ELR (cell line): ENCODE data around the gene SLC7A6.

Source experiments
- DNase-seq: peaks from one replicate; pipeline ENCODE4 v3.0.0-alpha.2; 2015; ENCODE audit warnings: low read depth

The SLC7A6 gene

GRCh38 chr16:68257251-68257905 lies 6.9 kb upstream of the SLC7A6 start:
- DNase-seq, result no peak

DNA sequence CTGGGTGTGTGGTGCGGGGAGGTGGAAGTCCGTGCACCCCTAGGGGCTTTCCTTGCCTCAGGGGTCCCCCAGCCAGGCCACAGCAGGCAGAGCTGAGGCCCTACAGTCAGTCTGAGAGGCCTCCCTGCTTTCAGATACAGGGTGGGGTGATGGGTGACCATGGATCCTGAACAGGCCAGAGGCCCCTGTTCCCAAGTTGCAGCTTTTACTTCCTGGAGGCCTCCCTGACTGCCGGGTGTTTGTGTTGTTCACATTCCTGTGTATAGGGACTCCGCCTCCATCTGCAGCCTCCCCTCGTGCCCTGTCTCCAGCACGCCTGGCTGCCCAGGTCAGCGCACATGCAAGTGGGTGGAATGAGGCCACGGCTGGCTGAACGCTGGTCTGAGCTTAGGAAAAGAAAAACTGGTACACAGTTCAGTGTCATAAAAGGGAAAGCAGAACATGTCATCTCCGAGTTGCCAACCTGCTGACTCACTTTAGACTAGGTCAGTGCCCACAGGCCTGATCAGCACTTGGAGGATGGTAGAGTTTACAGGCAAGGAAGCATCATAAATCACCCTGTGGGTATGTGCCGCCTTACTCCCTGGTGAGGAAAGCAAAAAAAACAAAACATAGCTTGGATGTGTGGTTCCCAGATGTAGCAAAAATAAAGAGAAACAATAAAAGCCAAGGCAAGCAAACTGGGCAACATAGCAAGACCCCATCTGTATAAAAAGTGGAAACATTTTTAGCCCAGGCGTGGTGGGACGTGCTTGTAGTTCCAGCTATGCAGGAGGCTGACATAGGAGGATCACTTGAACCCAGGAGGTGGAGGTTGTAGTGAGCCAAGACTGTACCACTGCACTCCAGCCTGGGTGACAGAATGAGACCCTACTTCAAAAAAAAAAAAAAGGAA lies 6.2 kb upstream of the SLC7A6 start:
- DNase-seq, result peak; percentile 59

- peak; percentile 33 for DNase-seq
Observed at GRCh38 chr16:68259007-68259825, 5.1 kb upstream of the SLC7A6 start.

GRCh38 chr16:68263559-68264127 lies 683 bp upstream of the SLC7A6 start:
- DNase-seq, result no peak

- DNase-seq, result peak; percentile 88
Observed at GRCh38 chr16:68265078-68265920, 973 bp downstream of the SLC7A6 start.

DNA sequence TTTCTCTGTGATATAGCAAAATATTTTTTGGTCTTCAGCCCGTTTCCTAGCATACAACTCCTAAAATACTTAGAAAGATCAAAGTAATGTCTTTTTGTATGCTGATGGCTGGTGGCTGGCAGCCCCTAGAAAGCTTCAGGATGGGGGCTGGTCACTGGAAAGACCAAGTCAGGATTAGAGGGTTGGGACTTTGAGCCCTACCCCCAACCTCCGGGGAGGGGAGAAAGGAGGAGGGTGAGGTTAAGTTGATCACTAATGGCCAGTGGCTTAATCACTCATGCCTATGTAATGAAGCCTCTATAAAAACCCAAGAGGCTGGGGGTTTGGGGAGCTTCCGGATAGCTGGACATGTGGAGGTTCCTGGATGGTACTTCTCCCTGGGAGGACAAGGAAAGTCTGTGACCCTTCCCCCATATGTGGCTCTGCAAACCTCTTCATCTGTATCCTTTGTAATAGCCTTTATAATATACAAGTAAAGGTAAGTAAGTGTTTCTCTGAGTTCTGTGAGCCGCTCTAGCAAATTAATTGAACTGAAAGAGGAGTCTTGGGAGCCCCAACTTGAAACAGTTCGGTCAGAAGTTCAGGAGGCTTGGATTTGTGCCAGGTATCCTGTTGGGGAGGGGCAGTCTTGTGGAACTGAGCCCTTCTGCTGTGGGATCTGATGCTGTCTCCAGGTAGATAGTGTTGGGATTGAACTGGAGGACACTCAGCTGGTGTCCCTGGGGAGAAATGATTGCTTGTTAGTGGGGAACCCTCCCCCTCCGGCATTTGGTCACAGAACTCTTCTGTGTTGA lies 3.5 kb downstream of the SLC7A6 start:
- no peak for DNase-seq

DNA sequence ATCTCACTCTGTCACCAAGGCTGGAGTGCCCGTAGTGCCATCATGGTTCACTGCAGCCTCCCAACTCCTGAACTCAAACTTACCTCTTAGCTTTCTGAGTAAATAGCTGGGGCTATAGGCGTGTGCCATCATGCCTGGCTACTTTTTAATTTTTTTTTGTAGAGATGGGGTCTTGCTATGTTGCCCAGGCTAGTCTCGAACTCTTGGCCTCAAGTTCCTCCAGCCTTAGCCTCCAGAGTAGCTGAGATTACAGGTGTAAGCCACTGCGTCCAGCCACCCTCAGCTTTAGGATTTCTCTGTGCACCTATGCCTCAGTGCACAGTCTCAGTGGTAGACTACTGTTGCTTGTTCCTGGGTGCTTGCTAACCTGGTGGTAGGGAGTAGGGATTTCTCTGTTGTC lies 5.5 kb downstream of the SLC7A6 start:
- no peak for DNase-seq

- no peak for DNase-seq
Observed at GRCh38 chr16:68270353-68270752, 6.0 kb downstream of the SLC7A6 start.

GRCh38 chr16:68272507-68273209 lies 8.3 kb downstream of the SLC7A6 start:
- DNase-seq, result no peak

GRCh38 chr16:68273459-68273858 lies 9.1 kb downstream of the SLC7A6 start:
- no peak for DNase-seq

DNA sequence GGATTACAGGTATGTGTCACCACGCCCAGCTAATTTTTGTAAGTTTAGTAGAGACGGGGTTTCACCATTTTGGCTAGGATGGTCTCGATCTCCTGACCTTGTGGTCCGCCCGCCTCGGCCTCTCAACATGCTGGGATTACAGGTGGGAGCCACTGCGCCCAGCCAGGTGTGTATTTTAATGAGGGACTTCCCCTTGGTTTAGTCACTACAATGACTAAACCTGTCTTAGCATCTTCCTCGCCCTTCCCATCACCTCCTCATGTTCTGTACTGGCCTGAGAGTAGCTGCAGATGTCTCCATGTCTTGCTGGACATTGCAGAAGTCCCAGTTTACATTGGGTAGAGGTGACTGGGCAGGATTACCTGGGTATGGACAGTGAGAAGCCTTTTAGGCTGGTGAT lies 9.6 kb downstream of the SLC7A6 start:
- no peak for DNase-seq

- no peak for DNase-seq
Observed at GRCh38 chr16:68274441-68274840, 10.1 kb downstream of the SLC7A6 start.

DNA sequence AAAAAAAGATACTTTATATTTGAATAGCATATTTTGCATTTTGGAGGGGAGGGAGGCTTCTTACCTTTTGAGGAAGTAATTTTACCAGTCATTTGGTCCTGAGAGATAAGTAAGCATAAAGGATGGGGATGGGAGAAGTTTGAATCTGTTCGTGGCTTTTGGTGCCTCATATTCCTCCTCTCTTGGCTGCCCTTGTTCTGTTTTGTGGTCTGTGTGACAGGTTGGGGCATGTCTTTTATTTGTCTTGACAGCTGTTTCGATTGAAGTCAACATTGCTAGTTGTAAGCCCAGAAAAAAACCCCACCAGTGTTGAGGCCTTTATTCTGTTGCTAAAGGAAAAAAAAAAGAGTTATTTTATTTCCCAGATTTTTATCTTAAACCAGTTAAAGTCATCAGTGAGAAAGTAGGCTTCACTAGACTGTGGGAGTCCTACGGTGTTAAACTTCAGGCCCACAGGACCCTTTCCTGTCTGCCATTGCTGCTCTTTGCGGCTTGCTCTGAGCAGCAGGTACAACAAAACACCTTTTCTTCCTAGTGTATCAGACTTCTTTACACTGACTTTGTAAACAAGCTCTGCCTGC lies 11.4 kb downstream of the SLC7A6 start:
- DNase-seq, result no peak

- DNase-seq, result no peak
Observed at GRCh38 chr16:68276223-68276622, 11.9 kb downstream of the SLC7A6 start.

DNA sequence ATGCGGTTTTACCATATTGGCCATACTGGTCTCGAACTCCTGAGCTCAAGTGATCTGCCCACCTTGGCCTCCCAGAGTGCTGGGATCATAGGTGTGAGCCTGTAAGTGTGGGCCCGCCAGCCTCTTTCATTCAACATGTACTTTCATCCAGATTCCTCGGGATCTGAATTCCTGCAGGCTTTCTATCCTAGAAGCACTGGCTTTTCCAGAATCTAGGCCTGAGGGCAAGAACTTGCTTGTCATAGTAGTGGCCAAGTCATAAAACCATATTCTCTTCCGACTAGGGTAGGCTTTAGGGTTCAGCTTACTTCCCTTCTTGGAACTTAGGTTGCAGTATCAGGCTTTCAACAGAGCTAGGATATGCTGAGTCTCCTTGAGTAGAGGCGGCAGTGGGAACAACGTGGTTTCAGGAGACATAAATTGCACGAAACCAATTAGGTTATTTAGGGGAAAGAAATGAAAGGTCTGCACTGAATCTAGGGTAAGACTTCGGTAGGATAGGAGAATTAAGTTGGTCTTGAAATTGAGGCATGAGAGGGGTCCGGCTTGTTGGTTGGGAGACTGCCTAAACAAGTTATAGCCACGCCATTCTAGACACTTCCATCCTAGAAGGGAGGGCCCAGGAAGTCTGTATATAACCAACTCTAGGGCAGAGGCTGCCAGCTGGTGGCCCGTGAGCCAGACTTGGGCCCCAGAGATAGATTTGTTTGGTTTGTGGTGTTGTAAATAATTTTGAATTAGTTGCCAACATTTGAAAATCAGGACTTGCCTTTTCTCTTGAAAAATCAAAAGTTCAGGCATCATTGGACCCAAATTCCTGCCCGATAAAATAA lies 15.6 kb downstream of the SLC7A6 start:
- no peak for DNase-seq

DNA sequence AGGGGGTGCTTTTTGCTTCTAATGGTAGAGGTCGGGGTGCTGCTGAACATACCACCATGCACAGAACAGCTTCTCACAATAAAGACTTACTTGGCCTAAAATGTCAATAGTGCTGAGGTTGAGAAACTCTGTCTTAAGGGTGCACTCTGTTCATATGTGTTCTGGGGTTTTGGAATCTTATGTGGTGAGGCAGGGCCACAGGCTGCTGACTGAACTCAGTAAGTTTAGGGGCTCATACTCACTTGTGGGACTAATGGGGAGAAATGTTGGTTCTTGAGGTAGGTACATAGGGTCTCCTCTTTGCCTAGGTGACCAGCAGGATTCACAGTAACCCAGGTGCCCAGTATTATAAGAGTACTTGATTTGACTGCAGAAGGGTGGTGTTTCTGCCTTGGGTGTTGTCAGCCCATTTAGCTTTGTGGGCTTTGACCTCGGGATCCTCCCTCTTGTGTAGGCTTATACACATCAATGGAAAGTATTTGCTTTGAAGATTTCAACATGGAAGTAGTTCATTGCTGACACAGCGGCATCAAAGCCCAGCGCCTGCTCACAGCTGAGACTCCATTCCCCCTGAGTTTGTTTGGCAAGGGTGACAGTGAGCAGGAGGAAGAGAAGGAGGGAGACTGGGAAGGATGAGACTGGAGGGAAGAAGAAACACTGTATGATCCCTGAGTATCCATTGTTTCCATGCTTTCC lies 17.2 kb downstream of the SLC7A6 start:
- DNase-seq, result no peak

GRCh38 chr16:68282064-68282452 lies 17.7 kb downstream of the SLC7A6 start:
- no peak for DNase-seq

DNA sequence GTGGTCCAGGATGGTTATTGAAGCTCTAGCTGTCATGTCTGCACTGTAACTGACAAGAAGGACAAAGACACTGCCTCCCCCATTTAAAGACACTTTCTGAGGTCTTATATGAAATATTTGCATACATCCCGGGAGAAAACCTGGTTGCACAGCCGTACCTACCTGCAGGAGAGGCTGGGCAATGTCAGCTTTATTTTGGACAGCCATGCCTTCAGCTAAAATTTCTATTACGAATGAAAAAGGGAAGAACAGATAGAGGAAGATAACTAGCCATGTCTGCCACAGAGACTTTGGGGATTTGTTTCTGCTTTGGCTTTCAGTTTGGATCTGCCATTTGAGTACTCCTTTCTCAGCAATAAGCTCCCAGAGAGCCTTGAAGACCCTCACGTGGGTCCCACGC lies 19.0 kb downstream of the SLC7A6 start:
- DNase-seq, result no peak
